Kidney (tissue), 14 donors: ENCODE data around the gene IFIH1. TPM values are rescaled to one million over a fixed set of nuclear protein-coding genes. Genes with fewer than 3 reads are reported as not detected.
A peak's percentile ranks its signal among the peaks of the same experiment; 100 is the strongest.

Experiments used
- DNase-seq, 5 donors: peaks; one replicate each; pipeline ENCODE4 v3.0.0-alpha.2; 2013 to 2020
- FAIRE-seq: peaks from 2 replicates; lab custom pipeline; 2012; peaks lifted over from hg19 to GRCh38; lab: Jason Lieb, UNC
- H3K27ac ChIP-seq, 2 donors: one replicate each; pipeline ENCODE4 v1.7.0; 2013; ENCODE audit warnings: low read depth in 2 of 2, low read length in 2 of 2, inconsistent platforms in 1 of 2
- H3K27me3 ChIP-seq: one replicate; pipeline ENCODE4 v1.7.1; 2013; ENCODE audit warnings: low read length, inconsistent platforms; ENCODE audit not compliant: control insufficient read depth, insufficient read depth
- H3K36me3 ChIP-seq, 3 donors: one replicate each; pipeline versions ENCODE4 v1.7.0 to v1.7.1; 2013; ENCODE audit warnings: low read length in 3 of 3, control low read depth in 1 of 3, inconsistent platforms in 1 of 3; ENCODE audit not compliant: insufficient read depth in 3 of 3, control insufficient read depth in 2 of 3
- H3K4me1 ChIP-seq, 3 donors: one replicate each; pipeline versions ENCODE4 v1.7.0 to v1.7.1; 2013; ENCODE audit warnings: low read length in 3 of 3, inconsistent platforms in 1 of 3, low read depth in 1 of 3; ENCODE audit not compliant: control insufficient read depth in 2 of 3, insufficient read depth in 2 of 3
- H3K4me3 ChIP-seq, 3 donors: one replicate each; pipeline versions ENCODE4 v1.7.0 to v1.8.1; 2013; ENCODE audit warnings: low read length in 3 of 3, control low read depth in 1 of 3, inconsistent platforms in 1 of 3
- H3K9ac ChIP-seq, 3 donors: one replicate each; pipeline versions ENCODE4 v1.7.0 to v1.7.1; 2013; ENCODE audit warnings: low read length in 3 of 3, control low read depth in 1 of 3, inconsistent platforms in 1 of 3
- H3K9me3 ChIP-seq, 3 donors: one replicate each; pipeline versions ENCODE4 v1.7.0 to v1.7.1; 2013; ENCODE audit warnings: low read length in 3 of 3, control low read depth in 1 of 3, inconsistent platforms in 1 of 3; ENCODE audit not compliant: control insufficient read depth in 2 of 3, insufficient read depth in 1 of 3
- CTCF ChIP-seq: IDR thresholded peaks from 3 replicates; pipeline ENCODE4 v1.5.1; 2012; ENCODE audit warnings: mild to moderate bottlenecking, moderate library complexity, borderline replicate concordance; ENCODE audit not compliant: insufficient read depth; ENCODE audit errors: extremely low read depth
- intact Hi-C: fragments of 100-400 bp; cut with DNase I; formaldehyde crosslinking; loops from one replicate; pipeline ENCODE4 v1.11.1; 2022
- polyA plus RNA-seq: library from polyadenylated mRNA; stranded (reverse); fragments of 350-450 nt; fragmentation: Illumina TruSeq; extraction: RNeasy Lipid Tissue Mini Kit (QIAGEN cat#74804); gene quantifications from one replicate; pipeline ENCODE4 v1.2.3, GENCODE V29; 2014; ENCODE audit warnings: low read depth, low replicate concordance; ENCODE audit not compliant: insufficient read depth
- total RNA-seq: library from RNA; stranded (reverse); fragmentation: NEBNext Ultra II Directional; extraction: Animal tissue kit (Norgen Biotek cat#: 25700); gene quantifications from one replicate; pipeline ENCODE4 v1.2.1, GENCODE V29; 2021
- donor health status: control.
- donor health status: control.
- donor health status: control.
- donor health status: control.
- donor health status: control.
- donor health status: DM: yes; HTN: yes; CAD: no.
- donor health status: Normal renal cell carcinoma (clear cell type).

The IFIH1 gene
- total and polyA plus RNA-seq, 2 donors from 2014 or later, result 11.3 to 21.6 TPM

DNA sequence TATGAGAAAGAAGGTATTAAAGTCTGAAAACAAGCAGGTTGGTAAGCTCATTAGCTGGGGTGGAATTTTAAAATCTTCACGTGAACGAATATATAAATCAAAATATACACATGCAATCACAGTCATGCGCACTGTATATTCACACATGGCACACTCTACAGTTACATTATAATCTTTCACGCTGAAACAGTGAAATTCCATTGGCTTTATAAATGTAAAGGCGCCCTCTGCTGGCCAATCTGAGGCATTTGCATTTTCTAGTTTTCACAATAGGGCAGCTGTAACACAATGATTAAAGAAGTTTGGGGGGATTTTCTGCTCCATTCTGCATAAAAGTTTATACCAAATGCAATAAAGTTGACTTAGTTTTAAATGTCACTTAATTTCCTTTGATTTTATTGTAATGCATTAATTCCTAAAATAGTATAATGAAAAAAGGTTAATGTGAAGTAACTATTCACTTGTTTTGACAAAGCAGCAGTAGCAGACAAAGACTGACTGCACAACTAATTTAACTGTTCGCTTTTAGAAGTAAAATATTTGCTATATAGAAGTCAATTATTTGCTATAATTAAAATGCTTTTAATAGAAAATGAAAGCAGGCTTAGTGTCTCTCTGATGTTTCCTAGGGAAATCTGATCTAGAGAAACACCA, 17.2 kb downstream of the IFIH1 start:
- TF ChIP-seq CTCF, result peak; percentile 91
- intact Hi-C loops, result no loop called here
- no peak overlapping the region for H3K27ac ChIP-seq
- H3K4me3 ChIP-seq, result no peak overlapping the region
- FAIRE-seq, result peak; percentile 93
- no peaks in the 10 kb centered on the region for H3K4me1 ChIP-seq
- no peaks in the 10 kb centered on the region for H3K27me3 ChIP-seq
- no peaks in the 10 kb centered on the region for H3K9me3 ChIP-seq
- peaks cover 0 to 3% (median 0%) of the 10 kb centered on the region in 3 donors for H3K36me3 ChIP-seq
- DNase-seq, result peak in 3 of 5 donors; percentile 37 to 72 (median 67)
- H3K9ac ChIP-seq, result no peak overlapping the region

DNA sequence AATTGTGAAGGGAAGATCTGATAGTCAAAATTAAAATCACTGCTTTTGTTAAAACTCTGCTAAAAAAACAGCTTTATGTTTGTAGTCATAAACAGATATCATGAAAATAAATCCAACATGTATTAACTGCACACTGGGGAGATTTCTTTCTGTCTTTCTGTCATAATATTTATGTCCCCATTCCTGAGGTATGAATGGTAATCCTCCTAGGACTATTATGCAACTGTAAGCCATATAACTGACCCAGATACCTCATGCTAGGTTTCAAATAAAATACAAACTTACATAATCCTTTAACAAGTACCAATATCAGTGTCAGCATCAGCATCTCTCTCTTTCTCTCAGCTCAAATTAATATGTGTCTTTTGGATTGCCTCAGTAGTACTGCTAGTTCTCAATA, 18.2 kb downstream of the IFIH1 start:
- H3K9ac ChIP-seq, result no peak overlapping the region
- no peak for TF ChIP-seq CTCF
- H3K36me3 ChIP-seq, result peaks cover 0 to 3% (median 0%) of the 10 kb centered on the region in 3 donors
- FAIRE-seq, result no peak
- H3K4me1 ChIP-seq, result no peaks in the 10 kb centered on the region
- no peak for DNase-seq
- H3K27me3 ChIP-seq, result no peaks in the 10 kb centered on the region
- H3K27ac ChIP-seq, result no peak overlapping the region
- no peaks in the 10 kb centered on the region for H3K9me3 ChIP-seq
- H3K4me3 ChIP-seq, result no peak overlapping the region
- intact Hi-C loops, result no loop called here

GRCh38 chr2:162298669-162299335, 19.7 kb downstream of the IFIH1 start:
- FAIRE-seq (no peak), DNase-seq (no peak)
- no peak for TF ChIP-seq CTCF

More at GRCh38 chr2:162298669-162299335, 19.7 kb downstream of the IFIH1 start:
- Histone ChIP-seq H3K9ac (no peak overlapping the region), H3K27me3 (no peaks in the 10 kb centered on the region), H3K4me1 (no peaks in the 10 kb centered on the region), H3K4me3 (no peak overlapping the region), H3K27ac (no peak overlapping the region), H3K36me3 (peaks cover 0 to 3% (median 0%) of the 10 kb centered on the region in 3 donors), H3K9me3 (no peaks in the 10 kb centered on the region)
- intact Hi-C loops, result loop anchor here (5.0 kb wide), 1 partner anchor 77 kb away; no protein-coding TSS in a partner anchor
